CD14-positive monocyte (primary cell): Measurements from ENCODE around the gene NUP214. TPM values are rescaled to one million over a fixed set of nuclear protein-coding genes. Genes with fewer than 3 reads are reported as not detected.

ENCODE experiments used
- DNase-seq, 3 donors: peaks; one replicate each; pipeline ENCODE4 v3.0.0-alpha.2; 2011 to 2022
- H2AFZ ChIP-seq: 2 replicates; pipeline ENCODE4 v1.6.0; 2012; ENCODE audit warnings: mild to moderate bottlenecking, low read depth, low read length, inconsistent platforms; ENCODE audit not compliant: insufficient read depth, poor library complexity, severe bottlenecking
- H3K27ac ChIP-seq, 2 donors: 1 replicate in 1 of 2; 2 replicates in 1 of 2; pipeline ENCODE4 v1.5.1; 2012 to 2013; ENCODE audit warnings: low read length in 2 of 2, control low read depth in 1 of 2, inconsistent platforms in 1 of 2, low read depth in 1 of 2, mild to moderate bottlenecking in 1 of 2
- H3K27me3 ChIP-seq, 2 donors: one replicate each; pipeline versions ENCODE4 v1.6.0 to v1.6.1; 2011 to 2013; ENCODE audit warnings: low read length in 2 of 2; ENCODE audit not compliant: control insufficient read depth in 2 of 2, insufficient read depth in 2 of 2
- H3K36me3 ChIP-seq, 2 donors: replicated peaks in 1 of 2; 1 replicate in 1 of 2; 2 replicates in 1 of 2; pipeline versions ENCODE4 v1.5.1 to v1.6.1; 2012 to 2013; ENCODE audit warnings: low read length in 2 of 2, control low read depth in 1 of 2, inconsistent platforms in 1 of 2, mild to moderate bottlenecking in 1 of 2; ENCODE audit not compliant: insufficient read depth in 2 of 2, control insufficient read depth in 1 of 2
- H3K4me1 ChIP-seq, 2 donors: 1 replicate in 1 of 2; 2 replicates in 1 of 2; pipeline versions ENCODE4 v1.5.1 to v1.6.1; 2012 to 2013; ENCODE audit warnings: low read length in 2 of 2, control low read depth in 1 of 2, inconsistent platforms in 1 of 2, mild to moderate bottlenecking in 1 of 2, moderate library complexity in 1 of 2; ENCODE audit not compliant: insufficient read depth in 2 of 2, control insufficient read depth in 1 of 2
- H3K4me2 ChIP-seq: replicated peaks from 2 replicates; pipeline ENCODE3; 2012; ENCODE audit warnings: low read length, moderate library complexity, mild to moderate bottlenecking; ENCODE audit not compliant: poor library complexity, severe bottlenecking; ENCODE audit errors: extremely low read depth
- H3K4me3 ChIP-seq, 3 experiments: fragments of 200-600 bp in 1 of 3; sonication (generic) in 1 of 3; replicated peaks in 1 of 3; 1 replicate in 2 of 3; 2 replicates in 1 of 3; pipeline ENCODE4 v1.5.1; 2011 to 2013; ENCODE audit warnings: low read length in 3 of 3, mild to moderate bottlenecking in 3 of 3, control low read depth in 2 of 3, low read depth in 2 of 3, inconsistent platforms in 1 of 3, moderate library complexity in 1 of 3
- H3K79me2 ChIP-seq: 2 replicates; pipeline ENCODE4 v1.6.0; 2012; ENCODE audit warnings: mild to moderate bottlenecking, control low read depth, inconsistent platforms, low read length, moderate library complexity; ENCODE audit not compliant: insufficient read depth
- H3K9ac ChIP-seq: 2 replicates; pipeline ENCODE4 v1.6.0; 2017; ENCODE audit warnings: low read length, mild to moderate bottlenecking; ENCODE audit not compliant: insufficient read depth, poor library complexity, severe bottlenecking
- H3K9me3 ChIP-seq, 2 donors: replicated peaks in 1 of 2; 1 replicate in 1 of 2; 2 replicates in 1 of 2; pipeline versions ENCODE4 v1.5.1 to v1.6.1; 2012 to 2013; ENCODE audit warnings: low read length in 2 of 2, control low read depth in 1 of 2; ENCODE audit not compliant: control insufficient read depth in 1 of 2, insufficient read depth in 1 of 2
- H4K20me1 ChIP-seq: 2 replicates; pipeline ENCODE4 v1.6.0; 2012; ENCODE audit warnings: mild to moderate bottlenecking, low read length, control low read depth, moderate library complexity; ENCODE audit not compliant: insufficient read depth
- H3K27ac Mint-ChIP-seq, 7 donors: one replicate each; pipeline ENCODE4 v1.8.0; 2020; ENCODE audit warnings: mild to moderate bottlenecking in 7 of 7, mixed read lengths in 7 of 7, moderate library complexity in 6 of 7, inconsistent platforms in 2 of 7
- H3K27me3 Mint-ChIP-seq, 3 donors: one replicate each; pipeline ENCODE4 v1.8.0; 2021 to 2022; ENCODE audit warnings: low read depth in 3 of 3, mild to moderate bottlenecking in 3 of 3, mixed read lengths in 3 of 3, moderate library complexity in 3 of 3, inconsistent platforms in 1 of 3
- H3K36me3 Mint-ChIP-seq, 2 donors: one replicate each; pipeline ENCODE4 v1.8.0; 2020; ENCODE audit warnings: mixed read lengths in 2 of 2, inconsistent platforms in 1 of 2, mild to moderate bottlenecking in 1 of 2
- H3K4me1 Mint-ChIP-seq: one replicate; pipeline ENCODE4 v1.8.0; 2020; ENCODE audit warnings: mild to moderate bottlenecking, mixed read lengths
- H3K4me3 Mint-ChIP-seq, 2 donors: one replicate each; pipeline ENCODE4 v1.8.0; 2020; ENCODE audit warnings: mild to moderate bottlenecking in 2 of 2, mixed read lengths in 2 of 2, moderate library complexity in 1 of 2
- H3K9me3 Mint-ChIP-seq, 7 donors: one replicate each; pipeline ENCODE4 v1.8.0; 2020 to 2022; ENCODE audit warnings: mixed read lengths in 7 of 7, mild to moderate bottlenecking in 6 of 7, moderate library complexity in 6 of 7, inconsistent platforms in 2 of 7
- CTCF ChIP-seq: fragments of 200-600 bp; IDR thresholded peaks from one replicate; pipeline ENCODE4 v1.8.0; 2022; ENCODE audit warnings: antibody characterized with exemption, mild to moderate bottlenecking
- WGBS: methylation state at CpG from one replicate; pipeline ENCODE4 v1.1.5; 2013; ENCODE audit warnings: missing lambda C conversion rate; ENCODE audit not compliant: insufficient coverage; 5-methylcytosine and 5-hydroxymethylcytosine counted together
- intact Hi-C, 2 donors: fragments of 100-400 bp; cut with micrococcal nuclease; formaldehyde crosslinking; loops; one replicate each; pipeline versions ENCODE4 v1.15.0 to v1.15.1; 2023
- polyA plus RNA-seq, 3 donors: library from polyadenylated mRNA; depleted of rRNA in 1 of 3; unstranded in 2 of 3; stranded (reverse) in 1 of 3; fragments of 300-500 nt in 2 of 3; fragments of >200 nt in 1 of 3; fragmentation: Illumina TruSeq in 2 of 3; gene quantifications; 1 replicate in 2 of 3; 2 replicates in 1 of 3; pipeline ENCODE4 v1.2.3, GENCODE V29; 2012 to 2021

NUP214 gene
- polyA plus RNA-seq, 3 donors = 94.9 to 329 (median 214) TPM

- no peak overlapping the region for H3K9ac ChIP-seq
- no peaks in the 10 kb centered on the region for H3K79me2 ChIP-seq
- H2AFZ ChIP-seq = no peak overlapping the region
- H3K27me3 Mint-ChIP-seq = peaks cover 30 to 37% (median 33%) of the 10 kb centered on the region in 3 donors
- H3K36me3 Mint-ChIP-seq = peaks cover 0 to 4% of the 10 kb centered on the region in 2 donors
- H3K27ac Mint-ChIP-seq = no peak overlapping the region
- H3K4me3 ChIP-seq = no peak overlapping the region
- peaks cover 10 to 30% of the 10 kb centered on the region in 2 donors for H3K27me3 ChIP-seq
- H3K4me1 Mint-ChIP-seq = peaks cover 8% of the 10 kb centered on the region
- peaks cover 0 to 7% (median 0%) of the 10 kb centered on the region in 7 donors for H3K9me3 Mint-ChIP-seq
- no peak for TF ChIP-seq CTCF
- no peaks in the 10 kb centered on the region for H4K20me1 ChIP-seq
- no peak for DNase-seq
- H3K27ac ChIP-seq = no peak overlapping the region
- 94% methylated on average over 20 of the region's 24 CpGs for WGBS
- H3K36me3 ChIP-seq = no peaks in the 10 kb centered on the region
- H3K9me3 ChIP-seq = peaks cover 0 to 5% of the 10 kb centered on the region in 2 donors
- H3K4me3 Mint-ChIP-seq = no peak overlapping the region
- intact Hi-C loops = no loop called here
- H3K4me1 ChIP-seq = peaks cover 4 to 6% of the 10 kb centered on the region in 2 donors
- H3K4me2 ChIP-seq = no peak overlapping the region
Measured at GRCh38 chr9:131092548-131093440, 32.6 kb upstream of the NUP214 start.

- Mint-ChIP-seq H3K9me3 (peaks cover 0 to 7% (median 0%) of the 10 kb centered on the region in 7 donors), H3K27me3 (peaks cover 36 to 44% (median 38%) of the 10 kb centered on the region in 3 donors), H3K4me1 (peaks cover 8% of the 10 kb centered on the region), H3K36me3 (peaks cover 0 to 4% of the 10 kb centered on the region in 2 donors), H3K4me3 (peak overlapping the region in 1 of 2 donors; percentile 63), H3K27ac (no peak overlapping the region)
- 100% methylated on average over 2 of the region's 5 CpGs for WGBS
- Histone ChIP-seq H3K27ac (no peak overlapping the region), H4K20me1 (no peaks in the 10 kb centered on the region), H3K4me2 (no peak overlapping the region), H3K27me3 (peaks cover 10 to 37% of the 10 kb centered on the region in 2 donors), H3K79me2 (no peaks in the 10 kb centered on the region), H3K4me1 (peaks cover 4 to 6% of the 10 kb centered on the region in 2 donors), H3K36me3 (no peaks in the 10 kb centered on the region), H3K4me3 (no peak overlapping the region), H3K9ac (no peak overlapping the region), H2AFZ (no peak overlapping the region), H3K9me3 (peaks cover 0 to 5% of the 10 kb centered on the region in 2 donors)
- no peak for DNase-seq
- intact Hi-C loops = no loop called here
- no peak for TF ChIP-seq CTCF
Measured at GRCh38 chr9:131094015-131094414, 31.4 kb upstream of the NUP214 start.
